ENCODE results near the gene C12orf42.

- no peak for TF ChIP-seq CTCF (conservative IDR thresholded peaks at IDR 0.05; ENCODE audit: low read length)
- no peak for TF ChIP-seq EZH2phosphoT487 (IDR thresholded peaks at IDR 0.05; ENCODE audit: borderline replicate concordance)
Observed at GRCh38 chr12:103513875-103514274, 18.1 kb upstream of the C12orf42 start.

All from Loucy (cell line).